Measurements from ENCODE around the gene UVRAG.
"Not testable (repeated sequence)": the region's sequence is repeated elsewhere in the genome, so short reads cannot be mapped to it uniquely, and the experiment has no call there.

Gene UVRAG

GRCh38 chr11:75979075-75979474, 164.1 kb downstream of the UVRAG start:
- not testable (repeated sequence) for DNase-seq

- DNase-seq: not testable (repeated sequence)
Measured at GRCh38 chr11:75979479-75980027, 164.5 kb downstream of the UVRAG start.

GRCh38 chr11:75980031-75980430, 165.0 kb downstream of the UVRAG start:
- DNase-seq: no peak

DNA sequence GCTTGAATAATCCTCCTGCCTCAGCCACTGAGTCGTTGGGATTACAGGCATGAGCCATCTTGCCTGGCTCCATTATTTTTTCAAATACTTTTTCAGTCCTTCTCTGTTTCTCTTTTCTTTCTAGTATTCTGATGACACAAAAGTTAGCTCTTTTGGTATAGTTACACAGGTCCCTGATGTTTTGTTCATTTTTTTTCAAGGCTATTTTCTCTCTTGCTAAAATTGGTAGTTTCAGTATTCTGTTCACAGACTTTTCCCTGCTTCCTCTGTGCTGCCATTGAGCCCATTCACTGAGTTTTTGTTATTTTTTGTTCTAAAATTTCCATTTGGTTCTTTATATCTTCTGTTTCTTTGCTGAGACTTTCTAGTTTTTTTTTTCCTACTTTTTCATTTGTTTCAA, 166.5 kb downstream of the UVRAG start:
- no peak for DNase-seq

DNA sequence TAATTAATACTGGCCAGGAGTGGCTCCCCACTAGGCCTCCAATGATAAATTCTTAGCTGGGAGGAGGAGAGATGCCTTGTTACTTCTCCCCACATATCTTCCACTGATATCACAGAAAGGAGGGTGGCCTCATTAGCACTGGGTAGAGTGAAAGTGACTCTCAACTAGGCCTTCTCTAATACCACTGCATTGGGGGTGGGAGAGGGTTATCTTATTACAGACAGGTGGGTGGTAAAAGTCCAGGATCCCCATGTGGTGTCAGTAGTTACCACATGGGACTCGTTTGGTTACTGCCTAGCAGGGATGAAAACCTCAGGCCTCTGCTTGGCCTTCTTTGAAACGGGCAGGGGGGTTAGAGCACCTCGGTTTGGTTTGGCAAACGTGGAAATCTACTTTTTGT, 167.3 kb downstream of the UVRAG start:
- no peak for DNase-seq

- peak; percentile 10 for DNase-seq
Measured at GRCh38 chr11:75986966-75987365, 172.0 kb downstream of the UVRAG start.

GRCh38 chr11:75993126-75993525, 178.1 kb downstream of the UVRAG start:
- DNase-seq: no peak

DNA sequence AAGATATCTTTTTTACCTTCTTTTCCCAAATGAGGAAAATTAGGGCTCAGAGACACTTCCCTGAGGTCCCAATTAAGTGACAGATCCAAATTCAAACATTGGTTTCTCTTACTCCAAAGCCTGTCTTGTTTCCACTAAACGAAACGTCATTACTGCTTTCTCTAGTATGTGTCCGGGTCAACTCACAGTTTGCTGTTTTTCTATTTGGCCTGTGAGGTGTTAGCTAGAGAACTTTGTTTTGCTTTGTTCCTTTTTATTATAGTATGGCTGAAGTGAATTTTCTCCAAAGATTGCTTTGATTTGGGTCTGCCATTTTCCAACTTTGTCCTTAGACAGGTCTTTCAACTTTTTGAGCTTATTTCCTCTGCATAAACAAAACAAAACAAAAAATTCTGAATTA, 179.6 kb downstream of the UVRAG start:
- DNase-seq: no peak

GRCh38 chr11:75996523-75997442, 181.8 kb downstream of the UVRAG start:
- no peak for DNase-seq

DNA sequence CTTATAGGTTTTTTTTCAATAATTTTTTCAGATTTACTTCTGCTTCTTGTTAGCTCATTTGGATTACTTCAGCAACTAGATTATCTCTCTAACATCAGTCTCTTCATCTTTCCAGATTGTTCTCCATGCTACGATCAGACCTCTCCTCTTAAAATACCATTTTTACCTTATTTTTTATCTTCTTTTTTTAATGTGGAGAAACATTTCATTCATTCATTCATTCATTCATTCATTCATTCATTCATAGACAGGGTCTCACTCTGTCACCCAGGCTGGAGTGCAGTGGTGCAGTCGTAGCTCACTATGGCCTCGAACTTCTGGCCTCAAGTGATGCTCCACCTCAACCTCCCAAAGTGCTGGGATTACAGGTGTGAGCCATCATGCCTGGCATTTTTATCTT, 189.4 kb downstream of the UVRAG start:
- no peak for DNase-seq

GRCh38 chr11:76005756-76006155, 190.7 kb downstream of the UVRAG start:
- DNase-seq: no peak

DNA sequence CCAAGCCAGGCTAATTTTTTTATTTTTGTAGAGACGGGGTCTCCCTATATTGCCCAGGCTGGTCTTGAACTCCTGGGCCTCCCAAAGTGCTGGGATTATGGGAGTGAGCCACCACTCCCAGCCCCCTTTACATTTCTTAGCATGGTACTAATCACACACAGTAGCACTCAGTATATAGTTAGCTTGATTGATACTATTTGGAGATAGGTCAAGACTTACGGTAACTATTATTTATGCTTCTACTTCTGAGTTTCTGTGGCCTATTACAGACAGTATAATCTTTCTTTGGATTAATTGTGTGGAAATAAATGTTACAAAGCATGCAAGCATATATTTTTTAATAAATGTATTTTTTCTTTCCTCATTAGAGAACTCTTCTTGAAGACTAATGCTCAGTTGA, 192.2 kb downstream of the UVRAG start:
- no peak for DNase-seq

DNA sequence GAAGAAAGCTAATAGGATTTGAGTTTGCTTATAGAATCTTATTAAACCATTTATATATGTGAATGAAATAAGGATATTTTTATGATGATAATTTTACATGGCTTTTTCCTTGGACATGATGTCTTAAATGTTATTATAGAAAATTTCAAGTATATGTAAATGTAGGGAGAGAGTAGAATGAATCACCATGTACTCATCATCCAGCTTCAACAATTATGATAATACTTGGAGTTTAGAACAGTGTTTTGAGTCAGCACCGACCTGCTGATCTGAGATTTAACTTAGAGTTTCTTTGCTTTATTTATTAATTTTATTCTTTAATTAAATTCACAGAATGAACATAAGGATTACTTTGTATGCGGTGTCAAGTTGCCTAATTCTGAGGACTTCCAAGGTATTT, 193.5 kb downstream of the UVRAG start:
- DNase-seq: no peak

DNA sequence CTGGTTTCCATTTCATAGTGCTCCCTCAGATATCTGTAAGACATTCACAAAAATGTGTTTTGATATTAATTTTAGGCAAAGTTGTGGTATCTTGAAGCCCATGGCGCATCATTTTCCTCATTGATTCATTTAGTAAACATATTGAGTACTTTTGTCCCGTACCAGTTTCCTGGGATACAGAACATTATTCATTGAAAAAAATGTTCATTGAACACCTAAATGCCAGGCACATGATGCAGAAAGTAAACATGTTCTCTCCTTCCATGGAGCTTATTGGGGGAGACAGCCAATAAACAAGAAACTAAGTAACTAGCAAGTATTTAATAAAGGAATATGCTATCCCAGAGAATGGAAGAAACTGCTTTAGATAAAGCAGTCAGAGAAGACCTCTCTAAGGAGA, 195.0 kb downstream of the UVRAG start:
- no peak for DNase-seq

DNA sequence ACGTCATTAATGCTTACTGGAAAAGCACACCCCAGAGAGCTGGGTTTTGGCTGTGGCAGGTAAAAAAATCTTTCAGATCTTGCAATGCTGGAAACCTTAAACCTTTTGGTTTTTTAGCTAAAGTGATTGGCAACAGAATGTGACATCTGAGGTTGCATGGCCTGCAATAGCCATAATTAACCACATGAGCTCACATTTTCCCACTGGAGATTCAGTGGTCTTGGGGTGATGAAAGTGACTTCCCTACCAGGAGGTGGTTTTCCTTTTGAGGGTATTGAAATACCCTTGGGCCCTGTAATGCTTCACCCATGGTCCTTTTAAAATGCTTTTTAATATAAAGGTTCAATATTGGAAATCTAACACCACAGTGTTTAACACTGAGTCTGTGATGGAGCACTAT, 198.5 kb downstream of the UVRAG start:
- DNase-seq: no peak

GRCh38 chr11:76023236-76024068, 208.4 kb downstream of the UVRAG start:
- DNase-seq: no peak

- no peak for DNase-seq
Measured at GRCh38 chr11:76025068-76025467, 210.1 kb downstream of the UVRAG start.

- DNase-seq: no peak
Measured at GRCh38 chr11:76025817-76026216, 210.8 kb downstream of the UVRAG start.

- DNase-seq: no peak
Measured at GRCh38 chr11:76026281-76026680, 211.3 kb downstream of the UVRAG start.

DNA sequence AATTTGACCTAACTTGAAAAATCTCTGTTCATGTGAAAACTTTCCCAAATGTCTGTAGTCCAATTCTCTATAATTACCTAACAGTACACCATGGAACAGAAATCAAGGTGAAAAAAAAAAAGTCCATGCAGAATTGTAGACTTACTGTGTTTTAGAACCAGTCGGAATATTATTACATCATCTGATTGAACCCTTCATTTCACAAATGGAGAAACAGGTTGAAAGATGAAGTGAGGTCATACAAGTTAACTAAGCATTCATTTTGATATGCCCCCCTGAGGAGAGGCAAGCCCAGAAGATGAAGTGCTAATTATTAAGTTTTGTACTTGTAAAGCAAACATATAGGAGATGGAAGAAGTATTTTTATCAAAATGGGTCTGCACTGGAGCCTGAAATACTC, 211.9 kb downstream of the UVRAG start:
- DNase-seq: no peak

DNA sequence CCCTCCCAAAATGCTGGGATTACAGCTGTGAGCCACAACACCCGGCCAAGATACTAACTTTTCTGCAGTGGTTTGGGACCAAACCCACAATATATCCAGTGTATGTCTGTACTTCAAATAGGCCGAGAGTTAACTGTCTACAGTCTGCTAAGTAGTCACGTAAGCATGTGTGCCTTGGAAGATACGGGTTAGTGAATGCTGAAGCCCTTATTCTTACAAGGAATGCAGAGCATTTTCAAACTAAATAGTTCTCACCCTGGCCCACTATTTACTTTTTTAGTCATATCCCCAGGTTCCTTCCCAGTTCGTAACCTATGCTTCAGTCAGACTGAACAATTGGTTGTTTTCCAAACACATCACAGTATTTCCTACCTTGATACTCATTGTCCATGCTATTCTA, 215.3 kb downstream of the UVRAG start:
- DNase-seq: no peak

GRCh38 chr11:76030968-76031590, 216.1 kb downstream of the UVRAG start:
- no peak for DNase-seq

- no peak for DNase-seq
Measured at GRCh38 chr11:76033699-76034098, 218.7 kb downstream of the UVRAG start.
